HG03342 (cell line): ENCODE measurements around the gene ZDHHC20.

Experiments used
- ATAC-seq: cut with Tn5 transposase; IDR thresholded peaks from one replicate; pipeline ENCODE4 v1.9.1; 2021; ENCODE audit warnings: mild to moderate bottlenecking, moderate library complexity; ENCODE audit not compliant: unreplicated experiment

The ZDHHC20 gene

DNA sequence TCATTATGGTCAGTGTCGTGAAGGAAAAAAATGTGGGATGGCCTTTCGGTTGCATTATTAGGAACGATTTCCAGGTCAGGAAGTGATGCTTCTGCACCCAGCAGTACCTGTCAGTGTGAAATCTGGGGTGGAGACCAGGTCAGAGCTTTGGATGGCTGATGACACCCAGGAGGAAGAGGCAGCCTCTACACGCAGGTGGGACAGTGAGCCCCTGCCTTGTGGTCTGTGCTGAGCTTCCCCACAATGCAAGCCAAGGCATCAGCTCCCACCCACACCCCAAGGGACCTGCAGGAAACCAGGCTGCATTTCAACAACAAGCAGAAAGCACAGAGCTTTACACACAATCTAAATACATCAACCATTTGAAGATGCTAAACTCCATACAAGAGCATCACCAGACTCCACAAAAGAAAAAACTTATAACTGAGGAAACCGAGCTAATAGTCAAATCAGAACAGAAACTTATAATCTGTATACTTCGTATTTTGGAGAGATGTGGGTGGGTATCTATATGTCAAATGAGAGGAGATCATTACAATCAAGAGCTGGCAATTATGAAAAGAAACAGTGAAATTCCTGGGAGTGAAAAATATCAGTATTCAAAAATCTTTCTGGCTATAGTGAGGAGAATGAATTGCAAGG lies 130.1 kb downstream of the ZDHHC20 start:
- no peak for ATAC-seq

DNA sequence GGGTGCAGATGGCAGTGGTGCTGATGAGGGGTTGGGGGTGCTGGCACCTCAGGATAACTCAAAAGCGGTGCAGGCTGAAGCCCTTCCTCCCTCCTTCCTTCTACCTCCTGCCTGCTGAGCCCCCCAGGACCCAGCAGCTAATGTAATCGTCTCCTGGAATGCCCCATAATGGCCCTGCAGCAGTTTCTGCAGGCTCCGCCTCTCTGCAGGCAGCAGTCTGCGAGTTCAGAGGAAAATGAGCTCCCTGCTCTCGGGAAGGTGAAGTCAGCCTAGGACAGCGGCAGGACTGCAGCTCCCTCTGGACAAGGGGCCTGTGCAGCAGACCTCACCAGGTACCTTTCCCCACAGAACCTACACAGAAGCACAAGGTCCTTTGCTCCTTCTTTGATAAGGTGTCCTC lies 130.9 kb downstream of the ZDHHC20 start:
- no peak for ATAC-seq

- no peak for ATAC-seq
Measured at GRCh38 chr13:21326155-21327031, 132.7 kb downstream of the ZDHHC20 start.

- ATAC-seq: no peak
Measured at GRCh38 chr13:21324803-21325202, 134.3 kb downstream of the ZDHHC20 start.

DNA sequence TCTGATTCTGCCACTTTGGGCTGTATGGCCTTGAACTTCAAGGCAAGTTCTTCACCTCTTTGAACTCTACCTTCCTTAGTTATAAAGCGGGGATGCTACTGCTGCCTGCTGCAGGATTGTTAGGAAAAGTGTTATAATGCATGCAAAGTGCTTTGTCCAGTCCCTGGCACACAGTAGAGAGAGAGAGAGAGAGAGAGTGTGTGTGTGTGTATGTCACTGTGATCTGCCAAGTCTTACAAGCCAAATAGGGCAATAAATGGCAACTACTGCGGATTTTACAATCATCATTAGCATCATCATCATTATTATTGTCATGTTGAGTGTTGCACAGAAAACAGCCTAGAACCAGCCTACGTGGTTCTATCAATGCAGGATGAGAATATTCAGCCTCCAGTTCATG lies 136.1 kb downstream of the ZDHHC20 start:
- no peak for ATAC-seq
